Lower leg skin (tissue), 3 donors: ENCODE data around the gene EFCAB5.

Source experiments
- CTCF ChIP-seq, 3 donors: fragments of 450-650 bp; IDR thresholded peaks; one replicate each; pipeline ENCODE4 v1.5.1; 2016; ENCODE audit warnings: antibody characterized with exemption in 3 of 3, mild to moderate bottlenecking in 3 of 3, moderate library complexity in 2 of 3
- POLR2A ChIP-seq, 2 donors: fragments of 450-650 bp; IDR thresholded peaks; one replicate each; pipeline ENCODE4 v1.6.1; 2016 to 2017; ENCODE audit warnings: antibody characterized with exemption in 2 of 2, mild to moderate bottlenecking in 1 of 2, moderate library complexity in 1 of 2

GRCh38 chr17:30104575-30105339, 163.3 kb downstream of the EFCAB5 start:
- TF ChIP-seq CTCF (IDR thresholded peaks at IDR 0.05), result peak in 1 of 3 donors; percentile 58
- no peak for TF ChIP-seq POLR2A (IDR thresholded peaks at IDR 0.05)
